OCI-LY7 (cell line): ENCODE data around the gene ZNF583. TPM values are rescaled to one million over a fixed set of nuclear protein-coding genes. Genes with fewer than 3 reads are reported as not detected.

Experiments
- BruUV-seq: library from RNA; stranded (reverse); fragments of 400-500 nt; replicated peaks from 2 replicates; lab custom pipeline; 2021; lab: Mats Ljungman, UMichigan
- CTCF ChIA-PET: fragments of 300-600 bp; sonication (Branson Sonifier 250); formaldehyde crosslinking; loops from one replicate; lab custom pipeline; 2022; ENCODE audit warnings: antibody characterized with exemption; ENCODE audit not compliant: unreplicated experiment; lab: Charles Lee
- POLR2A ChIA-PET: fragments of 300-600 bp; sonication (Branson Sonifier 250); formaldehyde crosslinking; loops from one replicate; lab custom pipeline; 2022; ENCODE audit warnings: antibody characterized with exemption; lab: Charles Lee
- DNase-seq: peaks from one replicate; pipeline ENCODE4 v3.0.0-alpha.2; 2015; ENCODE audit warnings: low spot score
- H2AFZ ChIP-seq: fragments of 200-600 bp; sonication (generic), shearing (Covaris generic); 2 replicates; pipeline ENCODE4 v1.6.1; 2014; ENCODE audit warnings: mild to moderate bottlenecking, antibody characterized with exemption, low read length, moderate library complexity
- H3K27ac ChIP-seq: fragments of 200-600 bp; sonication (generic); 2 replicates; pipeline ENCODE4 v1.5.1; 2014; ENCODE audit warnings: mixed run types, low read depth, mild to moderate bottlenecking, moderate library complexity, low read length, inconsistent platforms; ENCODE audit not compliant: poor library complexity, severe bottlenecking
- H3K36me3 ChIP-seq: fragments of 200-600 bp; sonication (generic); 2 replicates; pipeline ENCODE4 v1.6.1; 2014; ENCODE audit warnings: mild to moderate bottlenecking, antibody characterized with exemption, low read length, moderate library complexity, mixed read lengths; ENCODE audit not compliant: insufficient read depth
- H3K4me1 ChIP-seq: fragments of 200-600 bp; sonication (generic); 2 replicates; pipeline ENCODE4 v1.5.1; 2014; ENCODE audit warnings: mild to moderate bottlenecking, low read length; ENCODE audit not compliant: insufficient read depth, poor library complexity, severe bottlenecking
- H3K4me2 ChIP-seq: fragments of 200-600 bp; sonication (generic); 2 replicates; pipeline ENCODE4 v1.6.1; 2014; ENCODE audit warnings: mild to moderate bottlenecking, low read length
- H3K4me3 ChIP-seq: fragments of 200-600 bp; sonication (generic); 2 replicates; pipeline ENCODE4 v1.5.1; 2014; ENCODE audit warnings: mild to moderate bottlenecking, low read depth, low read length; ENCODE audit not compliant: poor library complexity, severe bottlenecking
- H3K79me2 ChIP-seq: fragments of 200-600 bp; sonication (generic); 2 replicates; pipeline ENCODE4 v1.6.1; 2016; ENCODE audit warnings: low read depth, mild to moderate bottlenecking, low read length, moderate library complexity, mixed read lengths; ENCODE audit not compliant: insufficient read depth
- H3K9me2 ChIP-seq: fragments of 200-600 bp; sonication (generic); 2 replicates; pipeline ENCODE4 v1.6.1; 2016; ENCODE audit warnings: mild to moderate bottlenecking, low read length, mixed read lengths; ENCODE audit not compliant: insufficient read depth
- H3K9me3 ChIP-seq: fragments of 200-600 bp; sonication (generic); 2 replicates; pipeline ENCODE4 v1.6.1; 2014; ENCODE audit warnings: mild to moderate bottlenecking, mixed run types, low read length, mixed read lengths
- H4K20me1 ChIP-seq: fragments of 200-600 bp; sonication (generic); 2 replicates; pipeline ENCODE4 v1.6.1; 2014; ENCODE audit warnings: mild to moderate bottlenecking, antibody characterized with exemption, low read length, moderate library complexity, mixed read lengths; ENCODE audit not compliant: insufficient read depth
- CTCF ChIP-seq: fragments of 200-600 bp; sonication (generic); conservative IDR thresholded peaks from 2 replicates; pipeline ENCODE4 v1.5.1; 2014; ENCODE audit warnings: mild to moderate bottlenecking, antibody characterized with exemption, low read length, moderate library complexity, mixed read lengths
- EZH2phosphoT487 ChIP-seq: fragments of 200-600 bp; sonication (generic); IDR thresholded peaks from 2 replicates; pipeline ENCODE4 v1.6.1; 2018; ENCODE audit warnings: low read depth, borderline replicate concordance, mild to moderate bottlenecking, mixed run types, antibody characterized with exemption, low read length, moderate library complexity, mixed read lengths
- intact Hi-C: fragments of 100-400 bp; cut with micrococcal nuclease; formaldehyde crosslinking; loops from one replicate; pipeline ENCODE4 v1.10.0; 2022; ENCODE audit not compliant: unreplicated experiment
- total RNA-seq, 2 experiments: library from RNA; depleted of rRNA in 1 of 2; stranded (reverse); fragments of >200 nt in 1 of 2; shearing (Covaris generic) in 1 of 2; gene quantifications; 2 replicates each; pipeline ENCODE4 v1.2.3, GENCODE V29; 2014 to 2022

Gene ZNF583
- total RNA-seq, 2 experiments from 2014 or later = 0.73 to 3.0 TPM

- POLR2A ChIA-PET = no interaction called here
- intact Hi-C loops = no loop called here
- no peak overlapping the region for H3K4me3 ChIP-seq
- no TSS peak for BruUV-seq
- CTCF ChIA-PET = no interaction called here
- H3K9me3 ChIP-seq = peaks cover 34% of the 10 kb centered on the region
- no peaks in the 10 kb centered on the region for H3K9me2 ChIP-seq
- H3K36me3 ChIP-seq = no peaks in the 10 kb centered on the region
- H3K27ac ChIP-seq = no peak overlapping the region
- TF ChIP-seq EZH2phosphoT487 = no peak
- no peak for TF ChIP-seq CTCF
- H4K20me1 ChIP-seq = no peaks in the 10 kb centered on the region
- H3K4me2 ChIP-seq = no peak overlapping the region
- H3K4me1 ChIP-seq = no peaks in the 10 kb centered on the region
- no peak for DNase-seq
- no peaks in the 10 kb centered on the region for H3K79me2 ChIP-seq
- H2AFZ ChIP-seq = no peak overlapping the region
Observed at GRCh38 chr19:56441206-56441792, 37.2 kb downstream of the ZNF583 start.

GRCh38 chr19:56474308-56474707, 70.2 kb downstream of the ZNF583 start:
- Histone ChIP-seq H3K4me3 (no peak overlapping the region), H3K9me2 (no peaks in the 10 kb centered on the region), H3K9me3 (no peaks in the 10 kb centered on the region), H3K4me2 (no peak overlapping the region), H3K36me3 (no peaks in the 10 kb centered on the region), H3K79me2 (no peaks in the 10 kb centered on the region), H2AFZ (no peak overlapping the region), H3K4me1 (no peaks in the 10 kb centered on the region), H4K20me1 (no peaks in the 10 kb centered on the region), H3K27ac (no peak overlapping the region)
- DNase-seq = no peak
- POLR2A ChIA-PET = no interaction called here
- CTCF ChIA-PET = no interaction called here
- no TSS peak for BruUV-seq
- intact Hi-C loops = no loop called here
- TF ChIP-seq EZH2phosphoT487 = no peak
- TF ChIP-seq CTCF = no peak

GRCh38 chr19:56476093-56476492, 72.0 kb downstream of the ZNF583 start:
- no peak overlapping the region for H3K4me2 ChIP-seq
- no peaks in the 10 kb centered on the region for H4K20me1 ChIP-seq
- no peak overlapping the region for H2AFZ ChIP-seq
- H3K4me1 ChIP-seq = no peaks in the 10 kb centered on the region
- intact Hi-C loops = no loop called here
- no peaks in the 10 kb centered on the region for H3K9me3 ChIP-seq
- DNase-seq = no peak
- H3K27ac ChIP-seq = no peak overlapping the region
- ChIA-PET POLR2A (no interaction called here), CTCF (no interaction called here)
- TF ChIP-seq EZH2phosphoT487 (no peak), CTCF (no peak)
- H3K79me2 ChIP-seq = no peaks in the 10 kb centered on the region
- H3K9me2 ChIP-seq = no peaks in the 10 kb centered on the region
- no peaks in the 10 kb centered on the region for H3K36me3 ChIP-seq
- no TSS peak for BruUV-seq
- no peak overlapping the region for H3K4me3 ChIP-seq
